Gastrocnemius medialis (tissue), 4 donors: ENCODE data around the gene SLC25A5.

Experiments
- CTCF ChIP-seq, 5 experiments: fragments of 450-650 bp in 3 of 5; fragments of 200-600 bp in 2 of 5; sonication (generic) in 2 of 5; IDR thresholded peaks in 4 of 5; conservative IDR thresholded peaks in 1 of 5; 1 replicate in 4 of 5; 2 replicates in 1 of 5; pipeline ENCODE4 v1.5.1; 2016 to 2019; ENCODE audit warnings: antibody characterized with exemption in 5 of 5, mild to moderate bottlenecking in 3 of 5, moderate library complexity in 3 of 5
- POLR2A ChIP-seq, 2 donors: fragments of 450-650 bp; IDR thresholded peaks; one replicate each; pipeline ENCODE4 v1.6.1; 2017; ENCODE audit warnings: antibody characterized with exemption in 2 of 2, mild to moderate bottlenecking in 2 of 2, moderate library complexity in 2 of 2

DNA sequence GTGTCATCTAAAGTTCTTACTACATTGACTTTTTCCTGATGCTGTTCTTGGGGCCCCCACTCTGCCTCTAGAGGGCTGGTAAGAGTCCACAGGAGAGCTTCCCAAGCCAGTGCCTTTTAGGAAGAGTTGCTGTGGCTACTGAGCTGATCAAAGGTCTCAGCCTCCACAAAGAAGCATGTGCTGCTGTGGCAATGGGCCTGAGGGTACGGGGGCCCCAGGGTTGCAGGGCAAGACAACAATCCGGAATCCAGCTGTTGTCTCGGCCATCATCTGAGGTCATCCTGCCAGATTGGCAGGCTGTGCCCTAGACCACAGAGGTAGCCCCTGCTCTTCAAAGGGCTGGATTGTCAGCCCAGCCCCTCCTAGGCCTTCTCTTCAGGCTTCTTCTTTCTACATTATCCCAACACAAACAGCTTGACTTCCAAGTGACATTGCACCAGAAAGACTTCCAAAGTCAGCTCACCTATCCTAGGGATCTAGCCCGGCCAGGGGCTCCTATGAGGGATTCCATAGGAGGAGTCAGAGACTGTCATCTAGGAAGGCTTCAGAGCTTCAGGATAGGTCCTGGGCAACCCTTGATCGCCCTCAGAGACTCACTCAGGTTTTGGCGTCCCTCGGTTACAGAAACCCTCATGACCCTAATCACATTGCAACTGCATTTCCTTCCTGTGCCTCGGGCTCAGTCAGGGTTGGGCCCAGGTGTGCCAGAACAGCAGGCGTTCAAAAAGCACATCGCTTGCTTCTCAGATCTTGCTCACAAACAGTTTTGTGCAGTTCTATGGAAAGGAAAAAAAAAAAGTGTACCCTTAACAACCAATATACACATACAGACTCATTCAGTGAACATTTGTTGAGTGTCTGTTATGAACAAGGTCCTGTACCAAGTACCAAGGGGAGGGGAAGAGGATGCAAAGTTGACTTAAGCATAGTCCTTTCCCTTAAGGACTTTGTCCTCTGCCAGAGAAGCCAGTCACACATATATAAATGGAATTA lies 27.8 kb downstream of the SLC25A5 start:
- TF ChIP-seq CTCF (IDR thresholded peaks at IDR 0.05 in 4 of 5, conservative IDR thresholded peaks at IDR 0.05 in 1 of 5): no peak
- no peak for TF ChIP-seq POLR2A (IDR thresholded peaks at IDR 0.05)
